ENCODE measurements around the gene NR3C1. TPM values are rescaled to one million over a fixed set of nuclear protein-coding genes. Genes with fewer than 3 reads are reported as not detected.

Gene NR3C1
- total RNA-seq, 1 donor from 2014 or later, result 59.9 TPM

GRCh38 chr5:143314099-143314498 is 89.4 kb downstream of the NR3C1 start:
- no peak for DNase-seq (ENCODE audit: low read depth)

- no peak for DNase-seq (ENCODE audit: low read depth)
Measured at GRCh38 chr5:143313298-143313852, 90.1 kb downstream of the NR3C1 start.

GRCh38 chr5:143312822-143313221 is 90.7 kb downstream of the NR3C1 start:
- DNase-seq (ENCODE audit: low read depth), result no peak

GRCh38 chr5:143311955-143312354 is 91.5 kb downstream of the NR3C1 start:
- peak; percentile 45 for DNase-seq (ENCODE audit: low read depth)

GRCh38 chr5:143311428-143311827 is 92.1 kb downstream of the NR3C1 start:
- DNase-seq (ENCODE audit: low read depth), result no peak

GRCh38 chr5:143309661-143310431 is 93.6 kb downstream of the NR3C1 start:
- DNase-seq (ENCODE audit: low read depth), result no peak

GRCh38 chr5:143308731-143309130 is 94.8 kb downstream of the NR3C1 start:
- no peak for DNase-seq (ENCODE audit: low read depth)

GRCh38 chr5:143306040-143306439 is 97.4 kb downstream of the NR3C1 start:
- no peak for DNase-seq (ENCODE audit: low read depth)

- no peak for DNase-seq (ENCODE audit: low read depth)
Measured at GRCh38 chr5:143304836-143305475, 98.5 kb downstream of the NR3C1 start.

GRCh38 chr5:143302341-143303045 is 101.0 kb downstream of the NR3C1 start:
- no peak for DNase-seq (ENCODE audit: low read depth)

- DNase-seq (ENCODE audit: low read depth), result no peak
Measured at GRCh38 chr5:143297756-143298155, 105.7 kb downstream of the NR3C1 start.

- no peak for DNase-seq (ENCODE audit: low read depth)
Measured at GRCh38 chr5:143290125-143290524, 113.4 kb downstream of the NR3C1 start.

GRCh38 chr5:143284521-143284920 is 119.0 kb downstream of the NR3C1 start:
- DNase-seq (ENCODE audit: low read depth), result no peak

GRCh38 chr5:143284002-143284401 is 119.5 kb downstream of the NR3C1 start:
- DNase-seq (ENCODE audit: low read depth), result no peak

- DNase-seq (ENCODE audit: low read depth), result no peak
Measured at GRCh38 chr5:143281226-143281625, 122.3 kb downstream of the NR3C1 start.

- DNase-seq (ENCODE audit: low read depth), result no peak
Measured at GRCh38 chr5:143279698-143280097, 123.8 kb downstream of the NR3C1 start.

- no peak for DNase-seq (ENCODE audit: low read depth)
Measured at GRCh38 chr5:143277536-143277935, 126.0 kb downstream of the NR3C1 start.

GRCh38 chr5:143275512-143276363 is 127.7 kb downstream of the NR3C1 start:
- no peak for DNase-seq (ENCODE audit: low read depth)

GRCh38 chr5:143274952-143275351 is 128.5 kb downstream of the NR3C1 start:
- no peak for DNase-seq (ENCODE audit: low read depth)

GRCh38 chr5:143271431-143271830 is 132.1 kb downstream of the NR3C1 start:
- no peak for DNase-seq (ENCODE audit: low read depth)

- no peak for DNase-seq (ENCODE audit: low read depth)
Measured at GRCh38 chr5:143268388-143268787, 135.1 kb downstream of the NR3C1 start.

Data from myocyte (in vitro differentiated cells).